PFSK-1 (cell line): Measurements from ENCODE around the gene SCAF1.

Experiments used
- POLR2AphosphoS5 ChIP-seq: IDR thresholded peaks from 2 replicates; pipeline ENCODE4 v1.6.1; 2012; ENCODE audit warnings: low read depth, mild to moderate bottlenecking, control low read depth, low read length, moderate library complexity
- TAF1 ChIP-seq: IDR thresholded peaks from 2 replicates; pipeline ENCODE4 v1.6.1; 2012; ENCODE audit warnings: low read length, control low read depth, borderline replicate concordance; ENCODE audit not compliant: insufficient read depth
- TF ChIP-seq, protein P1 (sequence below), 2 experiments: IDR thresholded peaks; 2 replicates each; pipeline versions ENCODE4 v1.6.1 to v1.8.0; 2011 to 2012; ENCODE audit warnings: low read depth in 2 of 2, low read length in 2 of 2, control low read depth in 1 of 2, inconsistent platforms in 1 of 2, mild to moderate bottlenecking in 1 of 2, moderate library complexity in 1 of 2; ENCODE audit not compliant: insufficient read depth in 1 of 2

DNA sequence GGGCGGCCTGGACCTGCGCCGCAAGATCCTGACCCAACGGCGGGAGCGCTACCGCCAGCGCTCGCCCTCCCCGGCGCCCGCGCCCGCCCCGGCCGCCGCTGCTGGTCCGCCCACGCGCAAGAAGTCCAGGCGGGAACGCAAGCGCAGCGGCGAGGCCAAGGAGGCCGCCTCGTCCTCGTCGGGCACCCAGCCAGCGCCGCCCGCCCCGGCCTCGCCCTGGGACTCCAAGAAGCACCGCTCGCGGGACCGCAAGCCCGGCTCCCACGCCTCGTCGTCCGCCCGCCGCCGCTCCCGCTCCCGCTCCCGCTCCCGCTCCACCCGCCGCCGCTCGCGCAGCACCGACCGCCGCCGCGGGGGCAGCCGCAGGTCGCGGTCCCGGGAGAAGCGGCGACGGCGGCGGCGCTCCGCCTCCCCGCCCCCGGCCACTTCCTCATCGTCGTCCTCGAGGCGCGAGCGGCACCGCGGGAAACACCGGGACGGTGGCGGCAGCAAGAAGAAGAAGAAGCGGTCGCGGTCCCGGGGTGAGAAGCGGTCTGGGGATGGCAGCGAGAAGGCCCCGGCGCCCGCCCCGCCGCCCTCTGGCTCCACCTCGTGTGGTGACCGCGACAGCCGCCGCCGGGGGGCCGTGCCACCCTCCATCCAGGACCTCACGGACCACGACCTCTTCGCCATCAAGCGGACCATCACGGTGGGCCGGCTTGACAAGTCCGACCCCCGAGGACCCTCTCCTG, 10.0 kb downstream of the SCAF1 start:
- no peak for TF ChIP-seq TAF1
- TF ChIP-seq, protein P1, sequence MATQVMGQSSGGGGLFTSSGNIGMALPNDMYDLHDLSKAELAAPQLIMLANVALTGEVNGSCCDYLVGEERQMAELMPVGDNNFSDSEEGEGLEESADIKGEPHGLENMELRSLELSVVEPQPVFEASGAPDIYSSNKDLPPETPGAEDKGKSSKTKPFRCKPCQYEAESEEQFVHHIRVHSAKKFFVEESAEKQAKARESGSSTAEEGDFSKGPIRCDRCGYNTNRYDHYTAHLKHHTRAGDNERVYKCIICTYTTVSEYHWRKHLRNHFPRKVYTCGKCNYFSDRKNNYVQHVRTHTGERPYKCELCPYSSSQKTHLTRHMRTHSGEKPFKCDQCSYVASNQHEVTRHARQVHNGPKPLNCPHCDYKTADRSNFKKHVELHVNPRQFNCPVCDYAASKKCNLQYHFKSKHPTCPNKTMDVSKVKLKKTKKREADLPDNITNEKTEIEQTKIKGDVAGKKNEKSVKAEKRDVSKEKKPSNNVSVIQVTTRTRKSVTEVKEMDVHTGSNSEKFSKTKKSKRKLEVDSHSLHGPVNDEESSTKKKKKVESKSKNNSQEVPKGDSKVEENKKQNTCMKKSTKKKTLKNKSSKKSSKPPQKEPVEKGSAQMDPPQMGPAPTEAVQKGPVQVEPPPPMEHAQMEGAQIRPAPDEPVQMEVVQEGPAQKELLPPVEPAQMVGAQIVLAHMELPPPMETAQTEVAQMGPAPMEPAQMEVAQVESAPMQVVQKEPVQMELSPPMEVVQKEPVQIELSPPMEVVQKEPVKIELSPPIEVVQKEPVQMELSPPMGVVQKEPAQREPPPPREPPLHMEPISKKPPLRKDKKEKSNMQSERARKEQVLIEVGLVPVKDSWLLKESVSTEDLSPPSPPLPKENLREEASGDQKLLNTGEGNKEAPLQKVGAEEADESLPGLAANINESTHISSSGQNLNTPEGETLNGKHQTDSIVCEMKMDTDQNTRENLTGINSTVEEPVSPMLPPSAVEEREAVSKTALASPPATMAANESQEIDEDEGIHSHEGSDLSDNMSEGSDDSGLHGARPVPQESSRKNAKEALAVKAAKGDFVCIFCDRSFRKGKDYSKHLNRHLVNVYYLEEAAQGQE (IDR thresholded peaks at IDR 0.05; ENCODE audit: insufficient read depth in 1 of 2, low read depth in 2 of 2, low read length in 2 of 2): no peak
- TF ChIP-seq POLR2AphosphoS5: no peak
